Measurements from ENCODE around the gene GSK3B.

DNA sequence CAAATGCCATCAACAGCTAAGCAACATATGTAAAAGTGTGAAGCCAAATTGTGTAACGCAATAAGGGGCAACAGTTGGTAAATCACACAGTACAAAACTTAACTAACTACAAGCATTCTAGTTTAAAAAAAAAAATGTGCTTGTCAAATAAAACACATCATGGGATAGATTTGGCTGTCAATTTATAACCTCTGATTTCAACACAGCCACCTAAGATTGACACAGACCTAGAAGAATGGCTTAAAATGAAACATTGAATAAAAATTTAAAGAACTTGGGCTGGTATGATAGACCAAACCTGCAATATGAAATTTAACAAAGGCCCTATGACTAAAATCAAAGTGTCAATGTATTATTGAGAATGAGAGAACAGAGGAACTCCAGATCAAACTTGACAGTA, 164.0 kb downstream of the GSK3B start:
- TF ChIP-seq, protein P1, sequence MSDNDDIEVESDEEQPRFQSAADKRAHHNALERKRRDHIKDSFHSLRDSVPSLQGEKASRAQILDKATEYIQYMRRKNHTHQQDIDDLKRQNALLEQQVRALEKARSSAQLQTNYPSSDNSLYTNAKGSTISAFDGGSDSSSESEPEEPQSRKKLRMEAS (IDR thresholded peaks at IDR 0.05; ENCODE audit: low read depth, low read length): no peak
- TF ChIP-seq ZSCAN29 (IDR thresholded peaks at IDR 0.05) (no peak), GABPA (IDR thresholded peaks at IDR 0.05; ENCODE audit: low read depth) (no peak), RFX5 (IDR thresholded peaks at IDR 0.05; ENCODE audit: low read depth, low read length) (no peak), POLR2A (IDR thresholded peaks at IDR 0.05; ENCODE audit: low read depth, low read length) (no peak), SUPT20H (IDR thresholded peaks at IDR 0.05; ENCODE audit: borderline replicate concordance, control insufficient read depth, low read depth, low read length) (no peak), RB1 (IDR thresholded peaks at IDR 0.05; ENCODE audit: borderline replicate concordance) (no peak)
- TF ChIP-seq, protein P2, sequence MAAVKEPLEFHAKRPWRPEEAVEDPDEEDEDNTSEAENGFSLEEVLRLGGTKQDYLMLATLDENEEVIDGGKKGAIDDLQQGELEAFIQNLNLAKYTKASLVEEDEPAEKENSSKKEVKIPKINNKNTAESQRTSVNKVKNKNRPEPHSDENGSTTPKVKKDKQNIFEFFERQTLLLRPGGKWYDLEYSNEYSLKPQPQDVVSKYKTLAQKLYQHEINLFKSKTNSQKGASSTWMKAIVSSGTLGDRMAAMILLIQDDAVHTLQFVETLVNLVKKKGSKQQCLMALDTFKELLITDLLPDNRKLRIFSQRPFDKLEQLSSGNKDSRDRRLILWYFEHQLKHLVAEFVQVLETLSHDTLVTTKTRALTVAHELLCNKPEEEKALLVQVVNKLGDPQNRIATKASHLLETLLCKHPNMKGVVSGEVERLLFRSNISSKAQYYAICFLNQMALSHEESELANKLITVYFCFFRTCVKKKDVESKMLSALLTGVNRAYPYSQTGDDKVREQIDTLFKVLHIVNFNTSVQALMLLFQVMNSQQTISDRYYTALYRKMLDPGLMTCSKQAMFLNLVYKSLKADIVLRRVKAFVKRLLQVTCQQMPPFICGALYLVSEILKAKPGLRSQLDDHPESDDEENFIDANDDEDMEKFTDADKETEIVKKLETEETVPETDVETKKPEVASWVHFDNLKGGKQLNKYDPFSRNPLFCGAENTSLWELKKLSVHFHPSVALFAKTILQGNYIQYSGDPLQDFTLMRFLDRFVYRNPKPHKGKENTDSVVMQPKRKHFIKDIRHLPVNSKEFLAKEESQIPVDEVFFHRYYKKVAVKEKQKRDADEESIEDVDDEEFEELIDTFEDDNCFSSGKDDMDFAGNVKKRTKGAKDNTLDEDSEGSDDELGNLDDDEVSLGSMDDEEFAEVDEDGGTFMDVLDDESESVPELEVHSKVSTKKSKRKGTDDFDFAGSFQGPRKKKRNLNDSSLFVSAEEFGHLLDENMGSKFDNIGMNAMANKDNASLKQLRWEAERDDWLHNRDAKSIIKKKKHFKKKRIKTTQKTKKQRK (IDR thresholded peaks at IDR 0.05; ENCODE audit: low read depth, low read length): no peak
